Measurements from ENCODE around the gene CCDC82.

CCDC82 gene

DNA sequence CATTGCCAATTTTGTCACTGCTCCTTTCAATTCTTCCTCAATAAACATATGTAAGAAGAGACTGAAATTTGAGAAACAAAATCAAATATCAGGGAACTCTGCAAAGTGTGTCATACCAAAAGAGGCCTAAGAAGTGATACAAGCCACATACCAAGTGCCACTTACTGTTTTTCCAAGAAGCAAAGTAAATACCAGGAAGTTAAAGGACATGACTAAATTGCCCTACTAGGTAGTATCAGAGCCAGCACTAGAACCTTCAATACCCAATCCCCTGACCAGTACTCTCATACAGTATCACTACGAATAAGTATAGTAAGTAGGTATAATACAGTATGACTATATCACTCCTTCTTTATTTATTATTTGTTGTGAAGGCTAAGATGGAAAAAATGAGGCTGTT, 60.3 kb downstream of the CCDC82 start:
- no peak for DNase-seq (ENCODE audit: low spot score)

DNA sequence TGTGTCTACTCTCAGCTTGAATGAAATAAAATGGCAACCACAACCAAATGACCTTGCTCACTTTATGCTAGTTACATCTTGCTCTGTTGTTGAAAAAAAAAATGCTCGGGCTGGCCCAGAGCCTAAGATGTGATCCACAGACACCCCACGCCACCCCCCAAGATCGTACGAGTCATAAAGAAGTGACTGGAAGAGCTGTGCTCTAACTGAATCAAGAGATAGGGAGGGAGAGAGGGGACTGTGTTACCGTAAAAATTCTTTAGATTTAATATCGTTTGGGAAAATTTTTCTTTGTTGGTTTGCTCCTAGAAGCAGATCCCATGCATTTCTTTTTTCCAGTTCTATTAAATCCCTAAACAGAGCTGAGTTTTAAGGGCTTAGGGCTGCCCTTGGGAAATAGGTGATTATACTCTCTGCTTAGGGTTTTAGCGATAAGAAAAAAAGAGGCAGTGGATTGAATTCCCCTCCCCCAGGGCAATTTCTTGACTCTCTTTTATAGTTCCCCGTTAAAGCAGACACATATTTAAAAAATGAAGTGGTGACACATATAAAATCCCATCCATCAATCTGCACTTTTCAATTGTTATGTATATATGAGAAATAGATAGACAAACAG, 61.2 kb downstream of the CCDC82 start:
- no peak for DNase-seq (ENCODE audit: low spot score)

DNA sequence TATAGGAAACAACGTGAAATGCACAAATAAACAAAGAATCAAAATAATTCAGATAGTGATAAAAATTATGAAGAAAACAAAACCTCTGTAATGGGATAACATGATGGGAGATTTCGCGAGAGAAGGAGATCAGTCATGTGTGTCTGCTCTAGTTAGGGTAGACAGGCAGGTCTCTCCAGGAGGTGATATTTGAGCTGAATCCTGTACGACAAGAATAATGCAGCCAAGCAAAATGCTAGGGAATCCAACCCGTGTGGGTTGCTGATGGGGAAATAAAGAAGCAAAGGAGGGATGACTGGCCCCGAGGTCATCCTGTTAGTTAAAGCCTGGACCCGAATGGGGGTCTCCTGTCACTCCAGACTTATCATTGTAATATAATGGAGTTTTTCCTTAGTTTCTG, 62.8 kb downstream of the CCDC82 start:
- DNase-seq (ENCODE audit: low spot score) = no peak

DNA sequence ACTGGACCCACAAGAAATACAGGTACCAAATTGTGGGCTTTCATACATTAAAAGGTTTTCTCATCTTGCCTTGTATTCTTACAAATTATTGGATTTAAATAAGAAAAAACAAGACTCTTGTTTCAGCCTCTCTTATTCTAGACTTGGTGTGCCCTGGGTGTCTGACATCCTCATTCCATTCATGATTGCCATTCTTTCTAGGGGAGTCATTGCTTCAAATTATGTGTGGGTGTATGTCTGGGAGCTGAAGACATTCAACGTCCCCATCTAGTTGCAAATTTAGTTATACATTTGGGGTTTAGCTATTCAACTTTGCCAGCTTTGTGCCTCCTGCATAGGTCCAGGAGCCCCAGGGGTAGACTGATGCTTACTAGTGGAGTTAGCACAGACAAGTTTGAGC, 64.8 kb downstream of the CCDC82 start:
- no peak for DNase-seq (ENCODE audit: low spot score)

DNA sequence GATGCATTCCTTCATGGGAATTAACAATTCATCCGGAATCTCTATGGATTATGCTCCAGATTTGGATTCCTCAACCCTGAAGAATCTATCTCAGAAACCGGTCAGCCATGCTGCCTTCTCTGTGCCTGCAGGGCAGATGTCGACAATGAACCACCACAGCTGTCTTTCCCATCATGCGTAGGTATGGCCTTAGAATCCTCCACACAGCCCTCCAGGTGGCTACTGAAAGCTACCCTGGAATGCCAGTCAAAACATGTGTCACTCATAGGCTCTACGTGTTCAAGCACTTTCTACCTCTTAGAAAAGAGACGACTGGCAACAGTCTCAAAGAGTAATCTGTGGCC, 66.1 kb downstream of the CCDC82 start:
- DNase-seq (ENCODE audit: low spot score) = no peak

DNA sequence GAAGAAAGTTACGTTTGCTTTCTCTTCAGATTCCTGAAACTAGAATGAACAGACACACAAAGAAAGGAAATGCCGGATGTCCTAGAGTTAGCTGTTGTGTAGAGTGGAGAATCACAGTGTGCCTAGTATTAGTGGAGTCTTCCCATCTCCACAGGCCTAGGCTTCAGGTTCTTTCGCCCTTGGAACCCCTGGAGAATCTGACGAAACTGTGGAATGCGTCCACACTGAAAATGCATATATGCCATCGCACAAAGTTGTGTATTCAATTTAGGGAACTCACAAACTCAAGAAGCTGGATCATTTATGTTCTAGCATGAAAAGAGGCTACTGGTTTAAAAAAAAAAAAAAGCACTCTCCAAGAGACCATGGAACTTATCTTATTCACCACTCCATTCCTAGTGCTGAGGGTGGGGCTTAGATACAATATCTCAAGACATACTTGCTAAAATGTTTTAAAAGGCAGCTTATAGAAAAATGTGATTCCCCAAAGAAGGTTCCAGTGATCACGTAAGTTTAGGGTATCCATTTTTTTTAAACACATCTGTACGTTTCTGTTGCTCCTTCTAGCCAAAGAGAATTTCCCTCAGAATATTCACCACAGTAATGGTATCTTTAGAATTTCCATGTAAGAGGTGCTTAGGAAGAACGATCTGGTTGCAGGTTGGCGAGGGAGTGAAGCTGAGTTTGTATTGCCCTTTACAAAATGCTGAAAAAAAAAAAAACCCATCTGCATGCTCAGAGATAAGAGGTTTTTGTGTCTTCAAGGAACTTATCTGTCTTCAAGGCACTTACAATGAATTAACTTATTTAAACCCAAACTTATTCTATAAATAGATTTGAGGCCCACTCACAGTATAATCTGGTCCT, 66.7 kb downstream of the CCDC82 start:
- no peak for DNase-seq (ENCODE audit: low spot score)

DNA sequence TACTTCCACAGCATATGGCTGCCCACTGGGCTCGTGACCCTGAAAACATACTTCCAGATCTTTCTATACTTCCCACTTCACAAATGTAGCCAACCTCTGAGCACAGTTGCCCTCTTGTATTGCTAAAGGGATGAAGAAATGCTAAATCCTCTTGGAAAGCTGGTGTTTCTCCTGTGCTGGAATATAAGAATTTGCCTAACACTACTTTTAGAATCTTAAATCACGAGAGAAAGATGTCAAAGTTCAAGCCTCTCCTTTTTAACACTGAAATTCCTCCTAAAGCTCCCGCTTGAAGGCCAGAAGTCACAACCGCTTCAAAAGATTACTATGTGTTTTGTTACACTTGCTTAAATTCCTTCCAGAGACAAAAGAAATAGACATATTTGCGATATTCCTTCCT, 68.6 kb downstream of the CCDC82 start:
- DNase-seq (ENCODE audit: low spot score) = no peak

DNA sequence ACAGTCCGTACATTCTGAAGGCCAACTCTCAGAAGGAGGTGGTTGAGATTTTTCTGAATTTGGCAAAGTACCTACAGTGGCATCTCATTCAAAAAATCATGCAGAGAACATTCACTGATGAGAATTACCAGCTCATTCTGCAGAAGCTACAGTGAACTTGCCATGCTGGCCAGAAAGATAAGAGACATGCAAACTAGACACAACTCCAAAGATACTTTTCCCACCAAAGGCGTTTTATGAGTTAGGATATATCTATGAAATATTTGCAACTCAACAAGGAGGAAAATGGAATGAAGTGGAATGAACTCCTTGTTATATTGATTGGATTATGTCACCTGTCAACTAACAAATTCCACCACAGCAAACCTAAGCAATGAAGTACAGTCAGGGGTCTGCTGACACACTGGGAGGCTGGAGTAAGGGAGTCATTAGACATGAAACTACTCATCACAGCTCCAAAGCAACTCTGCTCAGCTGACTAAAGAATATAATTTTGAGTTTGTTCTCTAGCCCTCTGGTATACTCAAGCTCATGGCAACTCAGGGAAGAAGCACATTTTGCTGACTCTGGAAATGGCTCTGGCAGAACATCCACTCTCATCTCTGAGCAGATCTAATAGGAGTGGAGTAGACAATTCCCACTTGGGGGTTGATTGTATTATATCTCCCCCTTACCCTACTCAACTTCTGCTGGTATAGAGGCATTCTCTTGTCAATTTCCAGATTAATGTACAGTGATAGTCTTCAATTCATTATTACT, 69.6 kb downstream of the CCDC82 start:
- DNase-seq (ENCODE audit: low spot score) = no peak

DNA sequence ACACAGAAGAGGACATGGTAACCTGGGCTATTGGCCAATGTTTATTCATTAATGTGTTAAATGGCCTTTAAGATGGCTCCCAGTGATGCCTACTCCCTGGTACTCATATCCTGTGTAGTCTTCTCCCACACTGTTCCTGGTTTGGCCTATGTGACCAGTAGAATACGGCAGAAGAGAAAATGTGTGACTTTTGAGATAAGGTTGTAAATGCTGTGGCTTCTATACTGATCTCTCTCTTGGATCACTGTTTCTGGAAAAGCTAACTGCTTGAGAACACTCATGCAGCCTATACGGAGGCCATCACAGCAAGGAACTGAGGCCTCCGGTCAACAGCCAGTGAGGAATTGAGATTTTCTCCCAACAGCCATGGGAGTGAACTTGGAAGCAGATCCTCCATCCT, 70.9 kb downstream of the CCDC82 start:
- DNase-seq (ENCODE audit: low spot score) = no peak

DNA sequence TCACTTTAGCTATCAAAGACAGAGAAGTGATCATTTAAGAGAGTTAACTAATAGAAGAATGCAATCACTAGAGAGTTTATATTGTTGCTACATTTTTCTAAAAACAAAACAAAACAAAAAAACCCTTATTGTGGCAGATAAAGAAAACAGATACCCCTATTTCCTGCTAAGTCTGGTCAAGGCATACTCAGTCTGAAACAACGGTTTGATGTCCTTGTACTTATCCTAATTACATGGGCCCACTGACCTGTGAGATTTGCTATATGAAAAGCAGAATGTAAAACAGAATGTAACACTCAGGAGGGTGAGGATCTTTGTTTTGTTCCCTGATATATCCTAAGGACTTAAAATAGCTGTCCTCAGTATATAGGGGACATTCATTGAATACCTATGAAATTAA, 71.3 kb downstream of the CCDC82 start:
- DNase-seq (ENCODE audit: low spot score) = no peak

DNA sequence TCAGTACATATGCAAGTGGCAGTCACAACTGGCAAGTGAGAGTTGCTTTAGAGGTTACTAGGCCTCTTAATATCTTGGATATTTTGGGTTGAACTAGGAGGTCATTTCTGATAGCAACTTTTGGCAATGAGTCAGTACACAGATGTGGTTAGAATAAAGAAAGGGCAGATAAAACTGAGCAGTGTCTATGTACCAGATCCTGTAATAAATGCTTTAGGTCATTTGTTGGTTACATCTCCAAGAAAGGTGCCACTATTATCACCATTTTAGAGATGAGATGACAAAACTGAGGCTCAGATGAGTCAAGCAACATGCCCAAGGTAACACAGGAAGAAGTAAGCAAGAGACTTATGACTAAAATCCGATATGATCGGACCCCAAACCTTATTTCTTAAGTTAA, 71.7 kb downstream of the CCDC82 start:
- no peak for DNase-seq (ENCODE audit: low spot score)

DNA sequence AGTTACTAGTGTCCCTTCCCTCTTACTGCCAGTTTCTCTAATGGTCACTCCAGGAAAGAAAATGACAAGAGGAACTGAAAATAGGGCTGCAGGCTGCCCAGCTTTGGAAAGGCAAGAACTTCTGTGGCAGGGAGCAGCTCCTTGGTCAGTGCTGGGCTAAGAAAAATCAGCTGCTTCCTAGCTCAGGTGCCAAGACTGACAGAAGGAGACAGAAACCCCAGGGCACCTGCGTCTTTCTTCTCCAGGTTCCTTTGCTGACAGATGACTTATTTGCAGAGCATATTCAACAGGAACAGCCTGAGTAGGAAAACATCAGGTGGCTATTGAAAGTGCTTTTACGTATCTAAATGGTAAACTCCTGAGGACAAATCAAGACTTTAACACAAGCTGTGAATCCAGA, 72.1 kb downstream of the CCDC82 start:
- DNase-seq (ENCODE audit: low spot score) = no peak

DNA sequence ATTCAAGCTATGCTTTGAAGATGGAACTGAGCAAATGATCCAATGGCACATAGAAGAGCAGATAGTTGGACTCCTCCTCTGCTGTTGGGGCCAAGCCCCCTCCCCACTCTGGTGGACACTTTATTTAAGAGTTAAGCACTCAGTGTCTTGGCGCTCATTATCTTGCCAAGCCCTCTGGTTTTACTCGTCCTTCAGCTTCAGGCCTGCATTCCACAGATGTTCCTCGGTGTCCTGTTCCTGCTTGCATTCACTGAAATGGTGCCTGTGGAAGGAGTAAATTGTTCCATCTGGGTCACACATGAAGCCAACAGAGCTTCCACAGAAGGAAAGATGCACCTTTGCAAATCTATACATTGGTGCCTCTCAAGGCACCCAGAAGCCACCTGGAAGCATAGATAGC, 72.8 kb downstream of the CCDC82 start:
- no peak for DNase-seq (ENCODE audit: low spot score)

DNA sequence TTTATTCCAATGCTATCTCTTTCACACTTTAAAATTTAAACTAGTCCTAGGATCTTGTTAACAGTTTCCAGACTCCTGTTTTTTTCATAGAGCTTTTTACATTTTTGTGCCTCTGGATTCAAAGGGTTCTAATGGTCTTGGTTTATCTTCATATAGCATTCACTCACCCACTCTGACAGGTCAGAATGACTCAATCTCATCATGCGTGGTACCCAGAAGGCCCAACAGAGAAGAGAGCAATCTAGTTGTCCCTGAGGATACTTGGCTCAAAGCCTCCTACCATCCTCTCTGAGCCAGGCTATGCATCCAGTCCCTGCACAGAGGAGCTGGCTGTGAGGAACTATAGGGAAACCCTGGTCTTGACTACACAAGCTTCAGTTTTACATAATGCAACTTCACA, 74.2 kb downstream of the CCDC82 start:
- DNase-seq (ENCODE audit: low spot score) = no peak

DNA sequence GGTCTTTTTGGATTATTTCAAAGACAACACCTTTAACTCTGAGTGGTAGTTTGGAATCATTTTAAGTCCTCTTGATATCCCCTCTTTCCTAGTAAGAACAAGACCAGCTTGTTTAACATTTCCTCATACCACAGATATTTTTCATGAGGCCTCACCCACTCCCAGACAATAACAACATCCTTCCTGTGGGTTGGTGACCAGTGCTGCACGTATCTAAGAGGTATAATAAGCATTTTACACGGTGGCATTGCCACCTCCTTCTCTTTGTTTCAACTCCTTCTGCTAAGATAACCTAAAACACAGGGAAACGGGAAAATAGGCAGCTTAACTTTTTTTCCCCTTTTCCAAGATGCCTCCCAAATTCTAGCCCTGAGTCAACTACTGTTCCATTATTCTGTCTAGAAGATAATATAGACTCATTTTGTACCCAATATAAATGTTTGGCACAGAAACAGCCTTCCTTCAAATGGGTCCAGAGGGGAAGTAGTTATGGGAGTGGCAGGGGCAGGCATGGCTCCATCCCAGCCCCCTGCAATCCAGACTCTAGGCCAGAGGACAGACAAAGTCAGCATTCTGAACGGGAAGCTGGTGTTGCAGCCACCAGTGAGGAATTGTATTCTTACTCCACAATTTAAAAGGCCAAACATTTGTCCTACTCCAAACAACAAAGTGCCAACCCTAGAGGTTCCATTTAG, 75.2 kb downstream of the CCDC82 start:
- DNase-seq (ENCODE audit: low spot score) = no peak

DNA sequence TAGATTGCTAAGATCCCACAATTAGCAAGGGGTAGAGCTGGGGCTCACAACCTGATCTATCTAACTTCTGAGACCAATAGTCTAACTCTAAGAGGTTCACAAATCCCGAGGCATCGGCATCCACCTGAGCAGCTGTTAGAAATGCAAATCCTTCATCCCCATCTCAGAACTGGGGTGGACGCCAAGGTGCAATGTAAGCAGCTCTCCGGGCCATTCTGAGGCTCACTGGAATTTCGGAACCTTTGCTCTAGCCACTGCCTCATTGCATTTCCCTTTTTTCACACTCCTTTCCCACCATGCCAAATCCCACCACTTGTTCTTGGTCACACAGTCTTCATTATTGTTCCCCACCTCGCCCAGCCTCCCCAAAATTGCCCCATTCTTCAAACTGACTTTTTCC, 76.5 kb downstream of the CCDC82 start:
- no peak for DNase-seq (ENCODE audit: low spot score)

DNA sequence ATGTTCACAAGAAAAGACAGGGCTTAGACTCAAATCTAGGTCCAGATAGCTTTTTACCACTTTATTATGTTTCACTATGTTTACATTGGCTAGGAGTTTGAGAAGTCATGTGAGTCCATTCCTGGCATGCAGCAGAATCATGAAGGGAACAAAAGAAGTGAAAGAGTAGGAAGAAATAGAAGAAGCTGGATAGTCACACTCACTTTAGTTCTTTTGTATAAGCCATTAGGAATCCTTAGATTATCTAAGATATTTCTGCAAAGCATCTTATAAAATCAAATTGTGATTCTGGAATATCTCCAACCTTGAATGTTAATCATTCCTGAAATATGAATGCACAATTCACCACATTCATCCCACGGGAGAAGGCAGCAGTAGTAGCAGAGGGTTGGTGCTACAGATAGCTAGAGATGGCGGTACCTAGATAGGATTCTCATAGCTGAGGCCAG, 78.6 kb downstream of the CCDC82 start:
- no peak for DNase-seq (ENCODE audit: low spot score)

DNA sequence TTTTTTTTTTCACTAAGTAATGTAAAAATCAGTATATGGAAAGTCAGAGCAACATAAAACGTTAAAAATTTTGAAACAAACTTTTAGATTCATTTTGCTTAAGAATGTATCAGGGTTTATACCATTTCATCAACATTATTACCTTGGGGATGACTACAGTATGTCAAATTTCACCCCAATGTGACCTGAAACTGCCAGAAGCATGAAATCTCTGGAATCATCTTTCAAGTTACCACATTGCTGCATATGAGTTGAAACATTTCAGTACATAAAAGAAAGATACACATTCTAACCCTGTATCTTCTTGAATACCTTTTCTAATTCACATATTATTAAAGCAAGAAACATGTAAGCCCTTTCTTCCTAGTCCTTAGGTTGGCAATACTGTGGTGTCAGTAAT, 79.5 kb downstream of the CCDC82 start:
- no peak for DNase-seq (ENCODE audit: low spot score)

DNA sequence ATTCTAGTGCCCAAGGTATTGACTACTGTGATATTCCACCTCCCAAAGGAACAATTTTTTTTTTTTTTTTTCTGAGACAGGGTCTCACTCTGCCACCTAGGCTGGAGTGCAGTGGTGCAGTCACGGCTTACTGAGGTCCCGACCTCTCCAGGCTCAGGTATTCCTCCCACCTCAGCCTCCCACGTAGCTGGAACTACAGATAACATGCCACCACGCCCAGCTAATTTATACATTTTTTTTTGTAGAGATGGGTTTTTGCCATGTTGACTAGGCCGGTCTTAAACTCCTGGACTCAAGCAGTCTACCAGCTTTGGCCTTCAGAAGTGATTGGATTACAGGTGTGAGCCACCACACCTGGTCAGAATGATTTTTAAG, 80.1 kb downstream of the CCDC82 start:
- DNase-seq (ENCODE audit: low spot score) = no peak

DNA sequence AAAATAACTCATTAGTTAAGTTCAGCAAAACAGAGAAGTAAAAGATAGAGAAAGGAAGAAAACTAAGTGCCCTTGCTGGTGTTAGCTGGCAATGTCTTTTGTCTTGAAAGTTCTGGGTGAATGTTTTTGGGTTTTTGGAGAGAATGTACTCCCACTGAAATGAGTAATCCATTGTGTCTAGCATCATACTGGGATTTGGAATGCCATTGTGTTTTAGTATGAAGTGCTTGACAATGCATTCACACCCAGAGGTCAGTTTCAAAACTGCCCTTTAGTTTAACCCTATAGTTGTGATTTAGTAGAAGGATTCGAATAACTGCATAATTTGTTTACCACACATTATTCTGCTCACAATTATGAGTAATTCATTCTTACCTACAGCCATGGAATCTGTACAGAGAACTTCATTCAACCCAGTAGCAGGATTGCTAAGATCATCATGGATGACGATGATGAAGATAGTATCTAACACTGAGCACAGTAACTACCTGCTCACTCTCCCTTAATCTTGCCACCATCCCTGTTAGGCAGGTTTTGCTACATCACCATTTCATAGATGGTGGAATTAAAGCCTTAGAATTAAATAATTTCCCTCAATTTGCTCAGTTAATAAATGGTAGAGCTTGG, 80.6 kb downstream of the CCDC82 start:
- no peak for DNase-seq (ENCODE audit: low spot score)

DNA sequence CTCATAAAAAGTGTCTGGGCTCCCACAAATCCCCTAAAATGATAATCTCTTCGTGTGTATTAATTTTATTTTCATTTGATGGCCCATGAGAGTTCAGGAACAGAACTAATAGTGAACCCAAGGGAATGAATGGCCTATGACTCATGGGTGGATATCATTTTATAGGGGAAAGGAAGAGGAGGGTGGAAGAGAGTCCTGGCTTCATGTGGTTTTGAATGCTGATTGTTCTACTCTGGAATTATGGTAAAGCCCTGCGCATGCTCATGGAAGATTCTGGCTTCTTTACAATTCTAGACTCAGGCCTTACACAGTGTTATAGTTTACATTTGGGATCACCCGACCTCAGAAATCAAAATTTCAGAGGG, 82.0 kb downstream of the CCDC82 start:
- no peak for DNase-seq (ENCODE audit: low spot score)
